ENCODE results near the gene HBS1L.

- TF ChIP-seq CTCF (IDR thresholded peaks at IDR 0.05; ENCODE audit: poor library complexity), result no peak
- TF ChIP-seq EZH2phosphoT487 (IDR thresholded peaks at IDR 0.05; ENCODE audit: low read depth, severe bottlenecking, unreplicated experiment), result no peak
Measured at GRCh38 chr6:135086414-135086764, 31.8 kb upstream of the HBS1L start.

All from hepatocyte (in vitro differentiated cells).